HG02763 (cell line): ENCODE results near the gene SUPV3L1.
"Not testable (repeated sequence)": the region's sequence is repeated elsewhere in the genome, so short reads cannot be mapped to it uniquely, and the experiment has no call there.

Experiments
- ATAC-seq: cut with Tn5 transposase; IDR thresholded peaks from one replicate; pipeline ENCODE4 v1.9.1; 2021; ENCODE audit warnings: mild to moderate bottlenecking, moderate library complexity; ENCODE audit not compliant: unreplicated experiment

SUPV3L1 gene

GRCh38 chr10:69228151-69228550 lies 48.1 kb downstream of the SUPV3L1 start:
- no peak for ATAC-seq

GRCh38 chr10:69229616-69229916 lies 49.5 kb downstream of the SUPV3L1 start:
- no peak for ATAC-seq

- ATAC-seq = no peak
Observed at GRCh38 chr10:69230128-69230527, 50.1 kb downstream of the SUPV3L1 start.

- ATAC-seq = no peak
Observed at GRCh38 chr10:69232252-69232651, 52.2 kb downstream of the SUPV3L1 start.

- no peak for ATAC-seq
Observed at GRCh38 chr10:69232736-69233480, 52.9 kb downstream of the SUPV3L1 start.

GRCh38 chr10:69234447-69234846 lies 54.4 kb downstream of the SUPV3L1 start:
- ATAC-seq = no peak

GRCh38 chr10:69237528-69238159 lies 57.6 kb downstream of the SUPV3L1 start:
- peak; percentile 86 for ATAC-seq

GRCh38 chr10:69239136-69239535 lies 59.1 kb downstream of the SUPV3L1 start:
- no peak for ATAC-seq

- ATAC-seq = no peak
Observed at GRCh38 chr10:69239816-69240434, 59.9 kb downstream of the SUPV3L1 start.

GRCh38 chr10:69240455-69240854 lies 60.4 kb downstream of the SUPV3L1 start:
- ATAC-seq = no peak

GRCh38 chr10:69241575-69241974 lies 61.5 kb downstream of the SUPV3L1 start:
- no peak for ATAC-seq

GRCh38 chr10:69242040-69242851 lies 62.2 kb downstream of the SUPV3L1 start:
- no peak for ATAC-seq

GRCh38 chr10:69242852-69243212 lies 62.8 kb downstream of the SUPV3L1 start:
- ATAC-seq = no peak

- no peak for ATAC-seq
Observed at GRCh38 chr10:69243817-69244216, 63.8 kb downstream of the SUPV3L1 start.

GRCh38 chr10:69246036-69246435 lies 66.0 kb downstream of the SUPV3L1 start:
- ATAC-seq = no peak

- no peak for ATAC-seq
Observed at GRCh38 chr10:69246581-69247312, 66.7 kb downstream of the SUPV3L1 start.

- ATAC-seq = no peak
Observed at GRCh38 chr10:69247313-69247710, 67.3 kb downstream of the SUPV3L1 start.

GRCh38 chr10:69248117-69248730 lies 68.2 kb downstream of the SUPV3L1 start:
- no peak for ATAC-seq

GRCh38 chr10:69250041-69250440 lies 70.0 kb downstream of the SUPV3L1 start:
- no peak for ATAC-seq

- ATAC-seq = not testable (repeated sequence)
Observed at GRCh38 chr10:69251417-69251816, 71.4 kb downstream of the SUPV3L1 start.
